ENCODE results near the gene POU2F3. TPM values are rescaled to one million over a fixed set of nuclear protein-coding genes. Genes with fewer than 3 reads are reported as not detected.
A peak's percentile ranks its signal among the peaks of the same experiment; 100 is the strongest.

The POU2F3 gene
- total and polyA plus RNA-seq, 9 donors = 0.10 to 3.1 (median 0.55) TPM

DNA sequence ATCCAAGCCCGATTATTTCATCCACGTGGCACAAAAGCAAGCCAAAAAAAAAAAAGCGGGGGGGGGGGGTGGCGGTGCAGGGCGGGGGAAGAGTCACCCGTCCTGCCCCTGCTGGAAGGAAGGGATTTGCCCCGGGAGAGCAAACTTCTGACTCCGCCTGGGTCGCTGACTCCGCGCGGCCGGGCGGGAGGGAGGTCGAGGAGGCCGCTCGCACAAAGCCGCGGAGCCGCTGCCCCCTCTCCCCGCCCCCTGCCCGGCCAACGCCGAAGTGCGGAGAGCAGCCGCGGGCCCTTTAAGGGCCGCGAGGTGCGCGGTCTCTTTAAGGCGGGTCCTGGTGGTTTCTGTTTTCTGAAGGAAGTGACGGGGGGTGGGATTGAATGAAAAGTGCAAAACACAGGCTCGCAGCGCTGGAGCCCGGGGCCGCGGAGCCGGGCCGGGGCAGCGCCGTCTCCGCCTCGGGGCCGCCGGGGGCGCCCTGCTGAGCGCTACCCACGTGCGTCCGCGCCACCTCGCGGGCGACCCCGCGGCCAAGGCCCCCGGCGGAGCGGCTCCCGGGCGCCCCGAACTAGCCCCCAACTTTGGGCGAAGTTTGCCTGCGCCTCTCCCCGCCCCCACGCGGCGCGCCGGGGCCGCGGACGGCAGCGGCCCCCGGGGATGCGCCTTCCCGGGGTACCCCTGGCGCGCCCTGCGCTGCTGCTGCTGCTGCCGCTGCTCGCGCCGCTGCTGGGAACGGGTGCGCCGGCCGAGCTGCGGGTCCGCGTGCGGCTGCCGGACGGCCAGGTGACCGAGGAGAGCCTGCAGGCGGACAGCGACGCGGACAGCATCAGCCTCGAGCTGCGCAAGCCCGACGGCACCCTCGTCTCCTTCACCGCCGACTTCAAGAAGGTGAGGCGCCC lies 29.1 kb upstream of the POU2F3 start, which contains the start of gene OAF:
Gene OAF, plus strand, starts transcription at position 407 of the 896 bp plus-strand sequence. Its CDS starts 248 bp downstream, at position 655.
- peaks cover 10% of the 10 kb centered on the region for H3K36me3 ChIP-seq (ENCODE audit: control insufficient read depth, insufficient read depth, low read length)
- H3K27ac ChIP-seq (ENCODE audit: low read length) = peak within 1 kb of the TSS; percentile 97
- H3K4me3 ChIP-seq (ENCODE audit: low read length) = peak within 1 kb of the TSS; percentile 81
- peaks cover 52% of the 10 kb centered on the region for H3K4me1 ChIP-seq (ENCODE audit: control insufficient read depth, insufficient read depth, low read length)
- peak; percentile 98 for DNase-seq
- peaks cover 11% of the 10 kb centered on the region for H3K27me3 ChIP-seq (ENCODE audit: control insufficient read depth, insufficient read depth, low read length)
- no peaks in the 10 kb centered on the region for H3K9me3 ChIP-seq (replicated peaks; ENCODE audit: control insufficient read depth, low read depth, low read length)
- WGBS (ENCODE audit: insufficient coverage) = under 1% methylated on average over 84 of the region's 108 CpGs

DNA sequence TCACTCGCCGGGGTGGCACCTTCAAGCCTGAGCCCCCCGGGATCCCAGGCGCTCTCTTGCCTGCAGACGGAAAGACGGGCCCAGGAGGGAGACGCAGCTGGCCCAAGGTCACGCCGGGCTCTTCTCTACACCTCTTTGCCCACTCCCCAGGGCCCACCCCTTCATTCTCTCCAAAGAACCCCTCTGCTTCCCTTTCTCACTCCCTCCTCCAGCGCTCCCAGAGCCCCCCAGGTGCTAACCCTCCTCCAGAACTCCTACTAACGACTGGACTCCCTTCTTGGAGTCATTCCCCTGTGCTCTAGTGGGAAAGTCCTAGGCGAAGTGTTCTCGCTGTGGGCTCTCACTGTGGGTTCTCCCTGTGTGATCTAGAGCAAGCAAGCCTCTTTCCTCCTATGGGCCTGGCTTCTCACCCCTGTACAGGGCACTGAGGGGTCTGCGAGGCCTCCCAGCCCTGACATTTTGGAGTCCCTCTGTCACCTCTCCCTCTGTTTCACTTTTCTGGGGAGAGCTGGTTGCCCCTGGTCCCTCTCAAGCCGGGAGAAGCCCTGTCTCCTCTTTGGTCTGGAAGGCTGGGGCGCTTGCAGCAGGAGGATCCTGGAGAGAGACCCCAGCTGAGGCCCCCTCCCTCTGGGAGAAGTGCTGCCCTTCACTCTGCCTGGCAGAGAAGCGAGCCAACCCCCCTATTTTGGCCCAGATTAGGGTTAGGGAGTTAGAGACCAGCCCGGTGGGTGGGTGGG lies 28.2 kb upstream of the POU2F3 start:
- H3K9me3 ChIP-seq (replicated peaks; ENCODE audit: control insufficient read depth, low read depth, low read length) = no peaks in the 10 kb centered on the region
- peaks cover 55% of the 10 kb centered on the region for H3K4me1 ChIP-seq (ENCODE audit: control insufficient read depth, insufficient read depth, low read length)
- 7% methylated on average over 13 of the region's 18 CpGs for WGBS (ENCODE audit: insufficient coverage)
- peaks cover 14% of the 10 kb centered on the region for H3K36me3 ChIP-seq (ENCODE audit: control insufficient read depth, insufficient read depth, low read length)
- H3K4me3 ChIP-seq (ENCODE audit: low read length) = peak overlapping the region; percentile 81
- no peak for DNase-seq
- H3K27me3 ChIP-seq (ENCODE audit: control insufficient read depth, insufficient read depth, low read length) = peaks cover 11% of the 10 kb centered on the region
- H3K27ac ChIP-seq (ENCODE audit: low read length) = peak overlapping the region; percentile 65

DNA sequence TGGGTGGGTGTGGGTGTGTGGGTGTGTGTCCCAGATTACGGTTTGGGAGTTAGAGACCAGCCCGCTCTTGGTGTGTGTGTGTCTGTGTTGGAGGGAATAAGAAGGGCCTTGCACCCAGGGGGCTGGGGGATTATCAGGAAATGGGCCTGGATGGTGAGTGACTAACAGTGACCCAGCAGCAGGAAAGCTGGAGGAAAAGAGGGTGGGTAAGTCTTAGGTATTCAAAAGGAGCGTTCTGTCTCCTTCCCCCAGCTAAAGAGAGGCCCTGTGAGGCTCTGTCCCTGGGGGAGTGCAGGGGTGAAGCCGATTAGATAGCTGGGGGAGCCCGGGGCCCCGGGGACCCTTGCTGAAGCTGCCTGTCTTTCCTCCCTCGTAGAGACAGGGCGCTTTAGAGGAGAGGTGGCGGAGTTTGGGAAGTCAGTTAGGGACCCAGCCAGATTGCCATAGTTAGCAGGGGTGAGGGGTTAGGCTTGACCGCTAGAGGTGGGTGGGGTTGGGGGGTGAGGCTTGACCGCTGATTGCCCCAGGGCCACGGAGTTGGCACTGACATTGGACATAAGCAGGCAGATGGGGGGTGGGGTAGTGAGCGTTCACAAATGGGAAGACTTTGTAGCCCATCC lies 27.6 kb upstream of the POU2F3 start:
- DNase-seq = no peak
- Histone ChIP-seq H3K27ac (ENCODE audit: low read length) (peak overlapping the region; percentile 65), H3K4me1 (ENCODE audit: control insufficient read depth, insufficient read depth, low read length) (peaks cover 55% of the 10 kb centered on the region), H3K4me3 (ENCODE audit: low read length) (peak overlapping the region; percentile 81), H3K9me3 (replicated peaks; ENCODE audit: control insufficient read depth, low read depth, low read length) (no peaks in the 10 kb centered on the region), H3K36me3 (ENCODE audit: control insufficient read depth, insufficient read depth, low read length) (peaks cover 14% of the 10 kb centered on the region), H3K27me3 (ENCODE audit: control insufficient read depth, insufficient read depth, low read length) (peaks cover 11% of the 10 kb centered on the region)
- 8% methylated on average over 8 of the region's 13 CpGs for WGBS (ENCODE audit: insufficient coverage)

DNA sequence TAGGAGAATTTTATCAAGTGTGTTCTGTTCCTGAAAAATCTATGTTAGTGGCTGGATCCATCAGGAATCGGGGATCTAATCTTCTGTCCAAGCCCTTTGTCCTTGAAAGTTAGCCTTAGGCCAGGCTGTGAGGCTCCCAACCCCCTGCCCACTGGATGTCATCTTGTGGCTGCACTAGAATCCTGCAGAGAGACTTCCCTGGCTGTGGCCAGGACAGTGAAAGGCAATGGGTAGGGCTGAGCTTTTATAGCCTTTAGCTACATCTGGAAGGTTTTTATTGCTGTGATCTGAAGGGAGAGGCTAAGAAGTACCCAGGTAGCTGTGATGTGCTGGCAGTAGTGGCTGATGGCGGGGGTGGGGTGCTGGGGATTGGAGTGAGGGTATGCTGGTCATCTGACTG lies 27.0 kb upstream of the POU2F3 start:
- H3K9me3 ChIP-seq (replicated peaks; ENCODE audit: control insufficient read depth, low read depth, low read length) = no peaks in the 10 kb centered on the region
- H3K27ac ChIP-seq (ENCODE audit: low read length) = peak overlapping the region; percentile 65
- H3K4me3 ChIP-seq (ENCODE audit: low read length) = peak overlapping the region; percentile 81
- H3K36me3 ChIP-seq (ENCODE audit: control insufficient read depth, insufficient read depth, low read length) = peaks cover 14% of the 10 kb centered on the region
- peaks cover 57% of the 10 kb centered on the region for H3K4me1 ChIP-seq (ENCODE audit: control insufficient read depth, insufficient read depth, low read length)
- no peak for DNase-seq
- WGBS (ENCODE audit: insufficient coverage) = 17% methylated on average over 2 of the region's 2 CpGs
- H3K27me3 ChIP-seq (ENCODE audit: control insufficient read depth, insufficient read depth, low read length) = peaks cover 11% of the 10 kb centered on the region

GRCh38 chr11:120214581-120214980 lies 25.4 kb upstream of the POU2F3 start:
- no peaks in the 10 kb centered on the region for H3K9me3 ChIP-seq (replicated peaks; ENCODE audit: control insufficient read depth, low read depth, low read length)
- H3K36me3 ChIP-seq (ENCODE audit: control insufficient read depth, insufficient read depth, low read length) = peaks cover 14% of the 10 kb centered on the region
- H3K4me3 ChIP-seq (ENCODE audit: low read length) = no peak overlapping the region
- WGBS (ENCODE audit: insufficient coverage) = 79% methylated on average over 7 of the region's 7 CpGs
- no peak for DNase-seq
- peaks cover 58% of the 10 kb centered on the region for H3K4me1 ChIP-seq (ENCODE audit: control insufficient read depth, insufficient read depth, low read length)
- H3K27me3 ChIP-seq (ENCODE audit: control insufficient read depth, insufficient read depth, low read length) = peaks cover 11% of the 10 kb centered on the region
- no peak overlapping the region for H3K27ac ChIP-seq (ENCODE audit: low read length)

DNA sequence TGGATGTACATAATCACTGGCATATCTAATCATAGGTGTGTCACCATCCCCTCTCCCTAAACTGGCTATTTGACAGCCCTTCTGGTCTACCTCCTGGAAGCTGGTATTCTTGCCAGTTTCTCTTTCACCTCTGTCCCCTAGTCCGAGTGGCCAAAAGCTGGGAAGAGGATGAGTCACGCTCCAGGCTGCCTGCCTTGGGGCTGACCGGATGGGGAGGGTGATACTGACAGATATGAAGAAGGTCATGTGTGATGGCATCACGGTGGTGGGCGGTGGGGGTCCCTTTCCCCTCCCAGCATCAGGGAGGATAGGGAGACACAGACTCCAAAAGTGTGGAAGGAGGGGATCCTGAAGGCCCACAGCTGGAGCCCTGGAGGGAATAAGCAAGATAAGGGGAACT lies 24.3 kb upstream of the POU2F3 start:
- Histone ChIP-seq H3K4me1 (ENCODE audit: control insufficient read depth, insufficient read depth, low read length) (peaks cover 61% of the 10 kb centered on the region), H3K36me3 (ENCODE audit: control insufficient read depth, insufficient read depth, low read length) (peaks cover 14% of the 10 kb centered on the region), H3K4me3 (ENCODE audit: low read length) (no peak overlapping the region), H3K9me3 (replicated peaks; ENCODE audit: control insufficient read depth, low read depth, low read length) (no peaks in the 10 kb centered on the region), H3K27me3 (ENCODE audit: control insufficient read depth, insufficient read depth, low read length) (peaks cover 5% of the 10 kb centered on the region), H3K27ac (ENCODE audit: low read length) (no peak overlapping the region)
- DNase-seq = no peak
- WGBS (ENCODE audit: insufficient coverage) = no CpG with 5 or more reads among the region's 5 CpGs

GRCh38 chr11:120216426-120217102 lies 23.4 kb upstream of the POU2F3 start:
- WGBS (ENCODE audit: insufficient coverage) = 60% methylated on average over 2 of the region's 8 CpGs
- no peak for DNase-seq
- Histone ChIP-seq H3K27ac (ENCODE audit: low read length) (no peak overlapping the region), H3K9me3 (replicated peaks; ENCODE audit: control insufficient read depth, low read depth, low read length) (no peaks in the 10 kb centered on the region), H3K4me3 (ENCODE audit: low read length) (no peak overlapping the region), H3K27me3 (ENCODE audit: control insufficient read depth, insufficient read depth, low read length) (peaks cover 2% of the 10 kb centered on the region), H3K36me3 (ENCODE audit: control insufficient read depth, insufficient read depth, low read length) (peaks cover 19% of the 10 kb centered on the region), H3K4me1 (ENCODE audit: control insufficient read depth, insufficient read depth, low read length) (peaks cover 64% of the 10 kb centered on the region)

DNA sequence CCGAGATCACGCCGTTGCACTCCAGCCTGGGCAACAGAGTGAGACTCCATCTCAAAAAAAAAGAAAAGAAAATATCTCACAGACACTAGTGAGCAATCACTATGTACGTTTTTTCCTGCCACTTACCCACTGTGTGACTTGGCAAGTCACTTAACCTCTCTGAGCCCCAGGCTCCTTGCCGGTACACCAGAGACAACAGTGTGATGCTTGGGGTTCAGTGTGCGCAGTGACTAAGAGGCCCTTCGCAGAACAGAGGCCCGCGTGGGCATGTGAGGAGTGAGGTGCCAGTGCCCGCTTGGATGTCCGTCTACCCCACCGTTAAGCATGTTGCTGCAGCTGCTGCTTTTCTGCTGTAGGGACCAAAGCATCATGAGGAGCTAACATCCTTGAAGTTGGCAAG lies 22.4 kb upstream of the POU2F3 start:
- no peak for DNase-seq
- Histone ChIP-seq H3K4me3 (ENCODE audit: low read length) (no peak overlapping the region), H3K36me3 (ENCODE audit: control insufficient read depth, insufficient read depth, low read length) (peaks cover 19% of the 10 kb centered on the region), H3K27ac (ENCODE audit: low read length) (no peak overlapping the region), H3K9me3 (replicated peaks; ENCODE audit: control insufficient read depth, low read depth, low read length) (no peaks in the 10 kb centered on the region), H3K27me3 (ENCODE audit: control insufficient read depth, insufficient read depth, low read length) (no peaks in the 10 kb centered on the region), H3K4me1 (ENCODE audit: control insufficient read depth, insufficient read depth, low read length) (peaks cover 58% of the 10 kb centered on the region)
- 72% methylated on average over 8 of the region's 12 CpGs for WGBS (ENCODE audit: insufficient coverage)

DNA sequence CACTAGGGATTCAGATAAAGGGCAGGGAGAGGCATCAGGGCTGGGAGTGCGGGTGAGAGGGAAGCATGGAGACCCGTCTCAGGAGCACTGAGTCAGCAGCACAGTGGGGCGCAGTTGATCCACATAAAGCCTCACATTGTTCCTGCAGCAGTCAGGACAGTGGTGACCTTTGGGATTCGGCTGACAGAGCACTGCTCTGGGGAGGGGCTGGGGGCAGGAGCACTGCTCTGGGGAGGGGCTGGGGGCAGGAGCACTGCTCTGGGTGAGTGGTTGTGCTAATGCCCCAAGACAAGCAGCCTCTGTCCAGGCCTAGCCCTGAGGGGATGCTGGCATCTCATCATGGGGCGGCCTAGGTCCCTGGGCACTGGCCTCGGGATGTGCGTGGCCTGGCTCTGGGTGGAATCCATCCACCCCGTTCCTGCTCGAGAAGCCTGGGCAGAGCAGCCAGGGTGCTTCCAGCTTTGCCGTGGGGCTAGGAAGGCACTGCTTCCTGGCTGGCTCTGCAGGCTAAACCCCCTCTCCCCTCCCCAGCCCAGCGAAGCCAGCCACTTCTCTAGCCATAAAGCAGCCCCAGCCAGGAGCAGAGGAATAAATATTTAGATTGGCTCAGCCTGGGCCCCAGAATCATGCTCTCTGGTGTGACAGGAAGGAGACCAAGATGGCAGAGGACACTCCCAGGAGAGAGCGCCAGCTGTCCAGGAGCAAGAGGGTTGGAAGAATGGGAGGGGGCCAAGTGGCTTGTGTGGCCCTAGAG lies 21.8 kb upstream of the POU2F3 start:
- H3K9me3 ChIP-seq (replicated peaks; ENCODE audit: control insufficient read depth, low read depth, low read length) = no peaks in the 10 kb centered on the region
- H3K27ac ChIP-seq (ENCODE audit: low read length) = no peak overlapping the region
- H3K4me1 ChIP-seq (ENCODE audit: control insufficient read depth, insufficient read depth, low read length) = peaks cover 53% of the 10 kb centered on the region
- WGBS (ENCODE audit: insufficient coverage) = 53% methylated on average over 8 of the region's 12 CpGs
- peaks cover 19% of the 10 kb centered on the region for H3K36me3 ChIP-seq (ENCODE audit: control insufficient read depth, insufficient read depth, low read length)
- DNase-seq = no peak
- no peaks in the 10 kb centered on the region for H3K27me3 ChIP-seq (ENCODE audit: control insufficient read depth, insufficient read depth, low read length)
- no peak overlapping the region for H3K4me3 ChIP-seq (ENCODE audit: low read length)
